HepG2 (cell line): ENCODE measurements around the gene CFAP61. TPM values are rescaled to one million over a fixed set of nuclear protein-coding genes. Genes with fewer than 3 reads are reported as not detected.

Experiments used
- ATF7-NPFF ChIP-seq: sonication (generic); formaldehyde crosslinking; IDR thresholded peaks from 2 replicates; pipeline ENCODE4 v1.8.1; 2023; ENCODE audit warnings: mild to moderate bottlenecking, low read depth, missing genetic modification reagents, moderate library complexity
- BCLAF1 ChIP-seq: fragments of 450-650 bp; IDR thresholded peaks from 2 replicates; pipeline ENCODE4 v1.6.1; 2017; ENCODE audit warnings: mild to moderate bottlenecking
- CHD2 ChIP-seq: IDR thresholded peaks from 2 replicates; pipeline ENCODE4 v1.6.1; 2011; ENCODE audit warnings: low read depth, low read length, improper control_type of control experiment
- EEA1 ChIP-seq: sonication (generic); formaldehyde crosslinking; IDR thresholded peaks from 2 replicates; pipeline ENCODE4 v1.5.1; 2020; ENCODE audit warnings: mild to moderate bottlenecking, missing genetic modification reagents, borderline replicate concordance
- GTF2F1 ChIP-seq: fragments of 150-350 bp; IDR thresholded peaks from 2 replicates; pipeline ENCODE4 v1.6.1; 2014; ENCODE audit warnings: low read length
- HOXA5 ChIP-seq: sonication (generic); formaldehyde crosslinking; IDR thresholded peaks from 2 replicates; pipeline ENCODE4 v1.4.0; 2020; ENCODE audit warnings: missing genetic modification reagents
- KLF15 ChIP-seq: sonication (generic); formaldehyde crosslinking; IDR thresholded peaks from 2 replicates; pipeline ENCODE4 v1.8.1; 2023; ENCODE audit warnings: borderline replicate concordance, mild to moderate bottlenecking, inconsistent platforms, missing genetic modification reagents, mixed read lengths
- SUZ12 ChIP-seq: fragments of 150-350 bp; IDR thresholded peaks from 2 replicates; pipeline ENCODE4 v1.6.1; 2014; ENCODE audit warnings: low read depth, low read length
- TRIM22 ChIP-seq: fragments of 450-650 bp; IDR thresholded peaks from 2 replicates; pipeline ENCODE4 v1.6.1; 2017
- ZBTB14 ChIP-seq: sonication (generic); formaldehyde crosslinking; IDR thresholded peaks from 2 replicates; pipeline ENCODE4 v1.4.0; 2020; ENCODE audit warnings: missing genetic modification reagents
- ZNF543 ChIP-seq: sonication (generic); formaldehyde crosslinking; IDR thresholded peaks from 2 replicates; pipeline ENCODE4 v1.4.0; 2020; ENCODE audit warnings: mild to moderate bottlenecking, missing genetic modification reagents
- ZNF558 ChIP-seq: sonication (generic); formaldehyde crosslinking; IDR thresholded peaks from 2 replicates; pipeline ENCODE4 v1.9.0; 2022; ENCODE audit warnings: mild to moderate bottlenecking, missing genetic modification reagents, borderline replicate concordance
- ZNF577 ChIP-seq: sonication (generic); formaldehyde crosslinking; IDR thresholded peaks from 2 replicates; pipeline ENCODE4 v1.4.0; 2020; ENCODE audit warnings: mild to moderate bottlenecking, low read depth, missing genetic modification reagents, borderline replicate concordance
- ZNF672 ChIP-seq: sonication (generic); formaldehyde crosslinking; IDR thresholded peaks from 2 replicates; pipeline ENCODE4 v1.8.1; 2022; ENCODE audit warnings: missing genetic modification reagents
- ZNF746 ChIP-seq: sonication (generic); formaldehyde crosslinking; IDR thresholded peaks from 2 replicates; pipeline ENCODE4 v1.8.0; 2022; ENCODE audit warnings: mild to moderate bottlenecking, missing genetic modification reagents
- ZNF781 ChIP-seq: sonication (generic); formaldehyde crosslinking; IDR thresholded peaks from 2 replicates; pipeline ENCODE4 v1.5.1; 2020; ENCODE audit warnings: borderline replicate concordance, mild to moderate bottlenecking, missing genetic modification reagents; ENCODE audit errors: not compliant biosample characterization
- ZNF792 ChIP-seq: IDR thresholded peaks from 2 replicates; pipeline ENCODE4 v1.6.1; 2016
- ZNF850 ChIP-seq: sonication (generic); formaldehyde crosslinking; conservative IDR thresholded peaks from 2 replicates; pipeline ENCODE4 v1.9.0; 2021; ENCODE audit warnings: mild to moderate bottlenecking, missing genetic modification reagents
- polyA plus RNA-seq, 8 experiments: library from polyadenylated mRNA; depleted of rRNA in 3 of 8; stranded (reverse) in 7 of 8; unstranded in 1 of 8; fragments of >200 nt; fragmentation: Illumina TruSeq in 4 of 8; extraction: Trizol in 4 of 8; gene quantifications; 2 replicates each; pipeline versions ENCODE4 v1.2.1 to v1.2.3, GENCODE V29; 2011 to 2016; ENCODE audit warnings: low read depth in 4 of 8, missing spikeins in 1 of 8, mixed read lengths in 1 of 8; ENCODE audit not compliant: insufficient read depth in 1 of 8
- total RNA-seq, 5 experiments: library from RNA; depleted of rRNA; stranded (reverse); fragments of >200 nt; fragmentation: Illumina TruSeq; extraction: Trizol; gene quantifications; 2 replicates each; pipeline ENCODE4 v1.2.3, GENCODE V29; 2016; ENCODE audit warnings: low read depth in 1 of 5
- TF ChIP-seq, protein P1 (sequence below): sonication (generic); formaldehyde crosslinking; IDR thresholded peaks from 2 replicates; pipeline ENCODE4 v1.4.0; 2020; ENCODE audit warnings: missing genetic modification reagents
- TF ChIP-seq, protein P2 (sequence below): sonication (generic); formaldehyde crosslinking; conservative IDR thresholded peaks from 2 replicates; pipeline ENCODE4 v1.4.0; 2020; ENCODE audit warnings: missing genetic modification reagents

Gene CFAP61
- total and polyA plus RNA-seq, 2 of the 13 experiments (the other 11 are each of a cell fraction or from before 2014, with no cell fraction given), result 0.27 TPM; not detected in 1

DNA sequence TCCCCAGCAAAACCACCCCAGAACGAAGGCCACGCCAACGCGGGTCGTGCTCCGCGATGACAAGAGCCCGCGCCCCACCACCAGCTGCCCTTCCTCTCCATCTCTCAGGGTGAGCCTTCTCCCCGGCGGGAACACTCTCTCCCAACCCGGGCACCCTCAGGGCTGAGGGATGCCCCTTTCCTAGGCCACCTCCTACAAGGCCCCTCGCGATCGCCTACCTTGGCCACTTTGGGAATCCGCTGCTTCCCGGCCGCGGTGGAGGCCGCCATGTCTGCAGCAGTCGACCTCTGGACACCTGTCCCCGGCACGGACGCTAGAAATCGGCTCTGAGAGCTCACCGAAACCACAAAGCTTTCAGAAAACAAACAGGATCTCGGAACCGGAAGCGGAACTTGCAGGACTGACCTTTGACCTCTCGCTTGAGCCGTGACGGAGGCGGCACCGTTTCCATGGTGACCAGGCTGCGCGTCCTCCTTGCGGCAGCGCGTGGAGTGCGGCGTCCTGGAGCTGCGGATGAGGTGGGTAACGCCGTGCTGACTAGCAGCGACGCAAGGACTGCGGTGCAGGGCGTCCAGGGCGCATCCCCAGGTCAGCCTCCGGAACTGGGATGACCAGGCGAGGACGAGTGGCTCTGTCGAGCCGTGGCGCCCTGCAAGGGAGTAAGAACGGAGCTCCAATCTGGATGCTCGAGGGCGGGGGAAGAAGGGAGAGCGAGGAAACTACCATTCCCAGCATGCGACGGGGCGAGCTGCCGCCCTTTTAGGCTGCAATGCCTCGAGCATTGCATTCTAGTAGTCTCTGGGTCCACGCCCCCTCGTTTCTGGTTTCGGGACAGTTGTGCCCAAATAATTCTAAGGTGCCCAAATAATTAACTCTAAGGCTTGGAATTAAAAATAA, at the start of gene CFAP61, which contains the start of gene CRNKL1 (continued):
- TF ChIP-seq TRIM22, result no peak
- peak; percentile 72 for TF ChIP-seq SUZ12
- TF ChIP-seq, protein P1, sequence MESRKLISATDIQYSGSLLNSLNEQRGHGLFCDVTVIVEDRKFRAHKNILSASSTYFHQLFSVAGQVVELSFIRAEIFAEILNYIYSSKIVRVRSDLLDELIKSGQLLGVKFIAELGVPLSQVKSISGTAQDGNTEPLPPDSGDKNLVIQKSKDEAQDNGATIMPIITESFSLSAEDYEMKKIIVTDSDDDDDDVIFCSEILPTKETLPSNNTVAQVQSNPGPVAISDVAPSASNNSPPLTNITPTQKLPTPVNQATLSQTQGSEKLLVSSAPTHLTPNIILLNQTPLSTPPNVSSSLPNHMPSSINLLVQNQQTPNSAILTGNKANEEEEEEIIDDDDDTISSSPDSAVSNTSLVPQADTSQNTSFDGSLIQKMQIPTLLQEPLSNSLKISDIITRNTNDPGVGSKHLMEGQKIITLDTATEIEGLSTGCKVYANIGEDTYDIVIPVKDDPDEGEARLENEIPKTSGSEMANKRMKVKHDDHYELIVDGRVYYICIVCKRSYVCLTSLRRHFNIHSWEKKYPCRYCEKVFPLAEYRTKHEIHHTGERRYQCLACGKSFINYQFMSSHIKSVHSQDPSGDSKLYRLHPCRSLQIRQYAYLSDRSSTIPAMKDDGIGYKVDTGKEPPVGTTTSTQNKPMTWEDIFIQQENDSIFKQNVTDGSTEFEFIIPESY (CRISPR knock-in tag), result peak; percentile 5; the same call in 1 of the 2 replicates
- TF ChIP-seq ZNF558, result peak; percentile 98
- peak; percentile 88 for TF ChIP-seq ZNF746 (CRISPR knock-in tag)
- TF ChIP-seq EEA1 (CRISPR knock-in tag), result peak; percentile 91
- peak; percentile 75 for TF ChIP-seq ZNF543 (CRISPR knock-in tag)
- peak; percentile 74 for TF ChIP-seq ZNF781
- no peak for TF ChIP-seq BCLAF1
- TF ChIP-seq CHD2, result no peak
- peak; percentile 66; the same call in 1 of the 2 replicates for TF ChIP-seq ZBTB14
- no peak for TF ChIP-seq ZNF850 (CRISPR knock-in tag)
- TF ChIP-seq ZNF792 (CRISPR knock-in tag), result peak; percentile 85; the same call in 1 of the 2 replicates
- no peak for TF ChIP-seq ZNF577 (CRISPR knock-in tag)
- TF ChIP-seq, protein P2, sequence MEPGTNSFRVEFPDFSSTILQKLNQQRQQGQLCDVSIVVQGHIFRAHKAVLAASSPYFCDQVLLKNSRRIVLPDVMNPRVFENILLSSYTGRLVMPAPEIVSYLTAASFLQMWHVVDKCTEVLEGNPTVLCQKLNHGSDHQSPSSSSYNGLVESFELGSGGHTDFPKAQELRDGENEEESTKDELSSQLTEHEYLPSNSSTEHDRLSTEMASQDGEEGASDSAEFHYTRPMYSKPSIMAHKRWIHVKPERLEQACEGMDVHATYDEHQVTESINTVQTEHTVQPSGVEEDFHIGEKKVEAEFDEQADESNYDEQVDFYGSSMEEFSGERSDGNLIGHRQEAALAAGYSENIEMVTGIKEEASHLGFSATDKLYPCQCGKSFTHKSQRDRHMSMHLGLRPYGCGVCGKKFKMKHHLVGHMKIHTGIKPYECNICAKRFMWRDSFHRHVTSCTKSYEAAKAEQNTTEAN (CRISPR knock-in tag), result peak; percentile 92
- no peak for TF ChIP-seq GTF2F1
- TF ChIP-seq KLF15, result peak; percentile 80; the same call in 1 of the 2 replicates
- peak; percentile 98 for TF ChIP-seq ATF7-NPFF (CRISPR knock-in tag)
- no peak for TF ChIP-seq ZNF672
- TF ChIP-seq HOXA5 (CRISPR knock-in tag), result peak; percentile 99
